ENCODE measurements around the gene PLEK. TPM values are rescaled to one million over a fixed set of nuclear protein-coding genes. Genes with fewer than 3 reads are reported as not detected.

PLEK gene
- total and polyA plus RNA-seq, 10 donors, result 49.1 to 202 (median 101) TPM

DNA sequence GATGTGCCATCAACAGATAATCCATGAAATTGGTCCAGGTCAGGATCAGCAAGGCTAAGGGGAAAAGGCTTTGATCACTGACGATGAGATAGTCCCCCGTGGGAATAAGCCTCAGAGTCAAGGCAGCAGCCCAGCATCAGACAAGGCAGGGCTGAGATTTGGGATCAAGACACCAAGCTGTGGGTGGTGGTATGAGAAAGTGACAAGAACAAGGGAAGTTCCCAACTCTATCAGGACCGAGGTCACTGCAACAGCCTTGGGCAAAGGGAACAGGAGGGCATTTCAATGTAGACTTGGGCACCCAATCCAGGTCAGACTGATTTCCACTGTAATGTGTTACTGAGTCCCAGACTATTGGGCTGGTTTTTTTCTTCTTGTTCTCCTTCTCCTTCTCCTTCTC, 18.7 kb downstream of the PLEK start:
- H3K27ac ChIP-seq, result peak overlapping the region in 7 of 8 donors; percentile 12 to 88 (median 83)
- H3K27me3 ChIP-seq (replicated peaks in 1 of 7), result no peaks in the 10 kb centered on the region
- TF ChIP-seq POLR2AphosphoS5 (IDR thresholded peaks at IDR 0.05) (no peak), POLR2A (IDR thresholded peaks at IDR 0.05) (no peak)
- TF ChIP-seq, protein P1, sequence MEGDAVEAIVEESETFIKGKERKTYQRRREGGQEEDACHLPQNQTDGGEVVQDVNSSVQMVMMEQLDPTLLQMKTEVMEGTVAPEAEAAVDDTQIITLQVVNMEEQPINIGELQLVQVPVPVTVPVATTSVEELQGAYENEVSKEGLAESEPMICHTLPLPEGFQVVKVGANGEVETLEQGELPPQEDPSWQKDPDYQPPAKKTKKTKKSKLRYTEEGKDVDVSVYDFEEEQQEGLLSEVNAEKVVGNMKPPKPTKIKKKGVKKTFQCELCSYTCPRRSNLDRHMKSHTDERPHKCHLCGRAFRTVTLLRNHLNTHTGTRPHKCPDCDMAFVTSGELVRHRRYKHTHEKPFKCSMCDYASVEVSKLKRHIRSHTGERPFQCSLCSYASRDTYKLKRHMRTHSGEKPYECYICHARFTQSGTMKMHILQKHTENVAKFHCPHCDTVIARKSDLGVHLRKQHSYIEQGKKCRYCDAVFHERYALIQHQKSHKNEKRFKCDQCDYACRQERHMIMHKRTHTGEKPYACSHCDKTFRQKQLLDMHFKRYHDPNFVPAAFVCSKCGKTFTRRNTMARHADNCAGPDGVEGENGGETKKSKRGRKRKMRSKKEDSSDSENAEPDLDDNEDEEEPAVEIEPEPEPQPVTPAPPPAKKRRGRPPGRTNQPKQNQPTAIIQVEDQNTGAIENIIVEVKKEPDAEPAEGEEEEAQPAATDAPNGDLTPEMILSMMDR (IDR thresholded peaks at IDR 0.05 in 8 of 11, conservative IDR thresholded peaks at IDR 0.05 in 3 of 11), result no peak
- H3K9me3 ChIP-seq, result no peaks in the 10 kb centered on the region
- peaks cover 0 to 83% (median 32%) of the 10 kb centered on the region in 6 donors for H3K36me3 ChIP-seq
- intact Hi-C loops (cut with DNase I; ENCODE audit: low total_unique reads), result no loop called here
- WGBS, 5 donors, result 71 to 92% (median 75%) methylated on average over 3 of the region's 3 CpGs
- peaks cover 32 to 99% (median 77%) of the 10 kb centered on the region in 6 donors for H3K4me1 ChIP-seq
- no peak overlapping the region for H3K4me3 ChIP-seq
- no peak for DNase-seq

GRCh38 chr2:68384485-68385107, 19.5 kb downstream of the PLEK start:
- H3K9me3 ChIP-seq, result no peaks in the 10 kb centered on the region
- H3K36me3 ChIP-seq, result peaks cover 0 to 91% (median 36%) of the 10 kb centered on the region in 6 donors
- H3K4me1 ChIP-seq, result peaks cover 38 to 99% (median 78%) of the 10 kb centered on the region in 6 donors
- intact Hi-C loops (cut with DNase I; ENCODE audit: low total_unique reads), result no loop called here
- 60 to 80% (median 68%) methylated on average over 5 of the region's 5 CpGs for WGBS, 5 donors
- peak overlapping the region in 7 of 8 donors; percentile 18 to 88 (median 83) for H3K27ac ChIP-seq
- H3K27me3 ChIP-seq (replicated peaks in 1 of 7), result no peaks in the 10 kb centered on the region
- DNase-seq, result no peak
- TF ChIP-seq, protein P1 (IDR thresholded peaks at IDR 0.05 in 8 of 11, conservative IDR thresholded peaks at IDR 0.05 in 3 of 11), result no peak
- TF ChIP-seq POLR2AphosphoS5 (IDR thresholded peaks at IDR 0.05) (no peak), POLR2A (IDR thresholded peaks at IDR 0.05) (no peak)
- no peak overlapping the region for H3K4me3 ChIP-seq

DNA sequence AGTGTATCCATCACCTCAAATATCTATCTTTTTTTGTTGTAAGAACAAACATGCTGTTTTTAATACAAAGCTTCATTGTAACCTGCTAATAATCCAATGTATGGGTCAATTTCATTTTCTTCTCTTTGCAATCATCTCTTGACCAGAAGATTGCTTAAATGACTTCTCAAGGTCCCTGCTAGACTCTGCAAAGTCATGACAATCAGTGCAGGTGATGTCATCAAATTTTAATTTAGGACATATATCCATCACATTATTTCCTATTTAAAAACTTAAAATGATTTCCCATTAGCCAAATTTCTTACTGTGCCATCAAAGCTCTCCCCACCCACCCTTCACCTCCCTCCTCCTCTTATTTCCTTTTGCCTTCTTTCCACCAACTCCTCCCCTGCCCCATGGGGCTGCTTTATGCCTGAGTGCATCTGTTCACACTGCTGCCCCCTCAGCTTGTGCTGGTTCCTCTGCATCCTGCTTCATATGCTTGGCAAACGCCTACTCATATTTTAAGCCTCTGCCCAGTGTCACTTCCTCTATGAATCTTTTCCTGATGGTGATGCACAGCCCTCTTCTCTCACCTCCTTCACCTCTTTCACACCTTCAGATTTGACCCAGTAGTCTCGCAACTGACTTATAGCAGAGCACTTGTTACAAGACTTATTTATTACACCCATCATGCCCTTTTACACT, 20.3 kb downstream of the PLEK start:
- WGBS, 5 donors, result 14 to 31% (median 29%) methylated on average over 2 of the region's 2 CpGs
- Histone ChIP-seq H3K4me1 (peaks cover 38 to 99% (median 78%) of the 10 kb centered on the region in 6 donors), H3K36me3 (peaks cover 0 to 91% (median 35%) of the 10 kb centered on the region in 6 donors), H3K9me3 (no peaks in the 10 kb centered on the region), H3K4me3 (peak overlapping the region in 1 of 8 donors; percentile 3), H3K27me3 (replicated peaks in 1 of 7) (no peaks in the 10 kb centered on the region), H3K27ac (peak overlapping the region in 7 of 8 donors; percentile 67 to 88 (median 83))
- intact Hi-C loops (cut with DNase I; ENCODE audit: low total_unique reads), result no loop called here
- TF ChIP-seq, protein P1 (IDR thresholded peaks at IDR 0.05 in 8 of 11, conservative IDR thresholded peaks at IDR 0.05 in 3 of 11), result peak in 2 of 11 experiments; percentile 7
- TF ChIP-seq POLR2AphosphoS5 (IDR thresholded peaks at IDR 0.05) (peak in 2 of 3 donors; percentile 39 to 78), POLR2A (IDR thresholded peaks at IDR 0.05) (peak in 1 of 3 donors; percentile 16)
- peak; percentile 84 for DNase-seq

DNA sequence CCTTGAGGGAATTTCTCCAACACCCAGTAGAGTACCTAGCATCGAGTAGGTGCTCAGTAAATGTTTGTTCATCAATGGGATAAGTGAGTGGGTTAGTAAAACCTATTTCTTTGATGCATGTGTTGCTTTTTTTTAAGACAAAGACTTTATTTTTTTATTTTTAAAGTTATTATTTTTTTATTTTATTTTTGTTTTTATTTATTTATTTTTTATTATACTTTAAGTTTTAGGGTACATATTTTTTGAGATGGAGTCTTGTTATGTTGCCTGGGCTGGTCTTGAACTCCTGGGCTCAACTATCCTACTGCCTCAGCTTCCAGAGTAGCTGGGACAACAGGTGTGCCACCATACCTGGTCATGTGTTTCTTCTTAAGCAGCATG, 20.8 kb downstream of the PLEK start:
- 63 to 71% (median 68%) methylated on average over 1 of the region's 1 CpG for WGBS, 5 donors
- peaks cover 38 to 99% (median 79%) of the 10 kb centered on the region in 6 donors for H3K4me1 ChIP-seq
- H3K4me3 ChIP-seq, result peak overlapping the region in 1 of 8 donors; percentile 3
- H3K27me3 ChIP-seq (replicated peaks in 1 of 7), result no peaks in the 10 kb centered on the region
- H3K9me3 ChIP-seq, result no peaks in the 10 kb centered on the region
- TF ChIP-seq POLR2A (IDR thresholded peaks at IDR 0.05) (no peak), POLR2AphosphoS5 (IDR thresholded peaks at IDR 0.05) (no peak)
- TF ChIP-seq, protein P1 (IDR thresholded peaks at IDR 0.05 in 8 of 11, conservative IDR thresholded peaks at IDR 0.05 in 3 of 11), result no peak
- peaks cover 0 to 89% (median 29%) of the 10 kb centered on the region in 6 donors for H3K36me3 ChIP-seq
- DNase-seq, result no peak
- peak overlapping the region in 7 of 8 donors; percentile 67 to 88 (median 83) for H3K27ac ChIP-seq
- intact Hi-C loops (cut with DNase I; ENCODE audit: low total_unique reads), result no loop called here

All from spleen (tissue), 11 donors.